Spleen (tissue), 11 donors: ENCODE results near the gene ARHGAP22. TPM values are rescaled to one million over a fixed set of nuclear protein-coding genes. Genes with fewer than 3 reads are reported as not detected.

Experiments used
- DNase-seq: peaks from one replicate; pipeline ENCODE4 v3.0.0-alpha.2; 2020
- H3K27ac ChIP-seq, 8 donors: fragments of 200-600 bp; sonication (generic) in 7 of 8; 1 replicate in 4 of 8; 2 replicates in 4 of 8; pipeline versions ENCODE4 v1.5.0 to v1.8.0; 2016 to 2021; ENCODE audit warnings: inconsistent platforms in 4 of 8, mild to moderate bottlenecking in 4 of 8, moderate library complexity in 1 of 8
- H3K27me3 ChIP-seq, 7 donors: fragments of 200-600 bp; sonication (generic) in 6 of 7; replicated peaks in 1 of 7; 1 replicate in 4 of 7; 2 replicates in 3 of 7; pipeline versions ENCODE4 v1.5.0 to v1.8.0; 2016 to 2021; ENCODE audit warnings: inconsistent platforms in 3 of 7, mild to moderate bottlenecking in 1 of 7
- H3K36me3 ChIP-seq, 6 donors: fragments of 200-600 bp; sonication (generic) in 5 of 6; 1 replicate in 4 of 6; 2 replicates in 2 of 6; pipeline versions ENCODE4 v1.5.0 to v1.8.0; 2016 to 2021; ENCODE audit warnings: inconsistent platforms in 2 of 6
- H3K4me1 ChIP-seq, 6 donors: fragments of 200-600 bp; sonication (generic) in 5 of 6; 1 replicate in 3 of 6; 2 replicates in 3 of 6; pipeline versions ENCODE4 v1.5.0 to v1.8.0; 2016 to 2021; ENCODE audit warnings: inconsistent platforms in 3 of 6
- H3K4me3 ChIP-seq, 8 donors: fragments of 200-600 bp; sonication (generic) in 7 of 8; 1 replicate in 4 of 8; 2 replicates in 4 of 8; pipeline versions ENCODE4 v1.5.0 to v1.8.0; 2016 to 2021; ENCODE audit warnings: inconsistent platforms in 4 of 8, mild to moderate bottlenecking in 4 of 8, moderate library complexity in 2 of 8
- H3K9me3 ChIP-seq, 8 donors: fragments of 200-600 bp; sonication (generic) in 7 of 8; 1 replicate in 4 of 8; 2 replicates in 4 of 8; pipeline versions ENCODE4 v1.5.0 to v1.8.0; 2016 to 2021; ENCODE audit warnings: inconsistent platforms in 4 of 8
- POLR2A ChIP-seq, 3 donors: fragments of 450-650 bp; IDR thresholded peaks; one replicate each; pipeline ENCODE4 v1.5.1; 2017; ENCODE audit warnings: antibody characterized with exemption in 3 of 3, mild to moderate bottlenecking in 1 of 3
- POLR2AphosphoS5 ChIP-seq, 3 donors: sonication (generic); formaldehyde crosslinking; IDR thresholded peaks; one replicate each; pipeline ENCODE4 v1.5.1; 2017; ENCODE audit warnings: antibody characterized with exemption in 3 of 3
- WGBS, 5 donors: extraction: QIAGEN DNeasy Blood & Tissue Kit in 3 of 5; methylation state at CpG; one replicate each; pipeline versions ENCODE4 v1.1.5 to v1.1.7; 2013 to 2018; 5-methylcytosine and 5-hydroxymethylcytosine counted together
- intact Hi-C: fragments of 100-400 bp; cut with DNase I; formaldehyde crosslinking; loops from one replicate; pipeline ENCODE4 v1.15.0; 2023; ENCODE audit warnings: low total_unique reads
- polyA plus RNA-seq, 3 donors: library from polyadenylated mRNA; stranded (reverse); fragments of 200-250 nt; gene quantifications; one replicate each; pipeline ENCODE4 v1.2.1, GENCODE V29; 2013
- total RNA-seq, 7 donors: library from RNA; depleted of rRNA in 3 of 7; stranded (reverse); fragments of >200 nt in 3 of 7; fragmentation: NEBNext Ultra II Directional in 4 of 7; extraction: Animal tissue kit (Norgen Biotek cat#: 25700) in 4 of 7; gene quantifications; one replicate each; pipeline versions ENCODE4 v1.1.0 to v1.2.1, GENCODE V29; 2016 to 2021
- TF ChIP-seq, protein P1 (sequence below), 11 experiments: fragments of 200-600 bp in 7 of 11; fragments of 450-650 bp in 4 of 11; sonication (generic) in 4 of 11; IDR thresholded peaks in 8 of 11; conservative IDR thresholded peaks in 3 of 11; 1 replicate in 7 of 11; 2 replicates in 4 of 11; pipeline versions ENCODE4 v1.4.0 to v1.8.0; 2016 to 2021; ENCODE audit warnings: antibody characterized with exemption in 11 of 11, inconsistent platforms in 4 of 11, mild to moderate bottlenecking in 1 of 11
- donor health status: healthy with polysubstance abuse.
- donor health status: DM: no; HTN: no; CAD: no; lungs with moderate emphysema.
- donor health status: DM: no; HTN: no; CAD: no.
- donor health status: Bipolar disorder and iron deficiency.
- donor health status: healthy.
- donor health status: DM: no; HTN: no; CAD: no.
- donor health status: DM: yes; HTN: yes; CAD: no.

Gene ARHGAP22
- total and polyA plus RNA-seq, 10 donors = 0.56 to 7.5 (median 3.2) TPM

DNA sequence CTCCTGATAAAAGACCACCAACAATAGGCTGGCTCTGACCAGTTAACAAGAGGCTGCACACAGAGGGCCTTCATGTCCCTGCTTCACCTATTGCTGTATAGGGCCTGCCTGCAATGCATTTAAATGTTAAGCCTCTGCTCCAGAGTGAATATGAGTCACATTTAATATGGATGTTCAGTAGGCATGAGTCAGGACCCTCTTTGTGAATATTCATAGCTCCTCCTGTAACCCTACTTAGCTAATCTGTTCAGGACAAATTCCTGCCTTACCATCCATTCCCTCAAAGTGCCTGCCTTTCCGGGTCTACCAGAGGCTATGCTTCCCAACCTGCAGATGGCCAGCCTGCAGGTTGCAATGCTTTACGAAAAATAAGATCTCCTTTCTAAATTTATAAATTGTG, 32.5 kb downstream of the ARHGAP22 start:
- peaks cover 0 to 60% (median 19%) of the 10 kb centered on the region in 6 donors for H3K4me1 ChIP-seq
- no peaks in the 10 kb centered on the region for H3K36me3 ChIP-seq
- no peak for DNase-seq
- WGBS, 5 donors = 91 to 96% (median 95%) methylated on average over 2 of the region's 2 CpGs
- H3K27ac ChIP-seq = no peak overlapping the region
- intact Hi-C loops = no loop called here
- TF ChIP-seq, protein P1, sequence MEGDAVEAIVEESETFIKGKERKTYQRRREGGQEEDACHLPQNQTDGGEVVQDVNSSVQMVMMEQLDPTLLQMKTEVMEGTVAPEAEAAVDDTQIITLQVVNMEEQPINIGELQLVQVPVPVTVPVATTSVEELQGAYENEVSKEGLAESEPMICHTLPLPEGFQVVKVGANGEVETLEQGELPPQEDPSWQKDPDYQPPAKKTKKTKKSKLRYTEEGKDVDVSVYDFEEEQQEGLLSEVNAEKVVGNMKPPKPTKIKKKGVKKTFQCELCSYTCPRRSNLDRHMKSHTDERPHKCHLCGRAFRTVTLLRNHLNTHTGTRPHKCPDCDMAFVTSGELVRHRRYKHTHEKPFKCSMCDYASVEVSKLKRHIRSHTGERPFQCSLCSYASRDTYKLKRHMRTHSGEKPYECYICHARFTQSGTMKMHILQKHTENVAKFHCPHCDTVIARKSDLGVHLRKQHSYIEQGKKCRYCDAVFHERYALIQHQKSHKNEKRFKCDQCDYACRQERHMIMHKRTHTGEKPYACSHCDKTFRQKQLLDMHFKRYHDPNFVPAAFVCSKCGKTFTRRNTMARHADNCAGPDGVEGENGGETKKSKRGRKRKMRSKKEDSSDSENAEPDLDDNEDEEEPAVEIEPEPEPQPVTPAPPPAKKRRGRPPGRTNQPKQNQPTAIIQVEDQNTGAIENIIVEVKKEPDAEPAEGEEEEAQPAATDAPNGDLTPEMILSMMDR (IDR thresholded peaks at IDR 0.05 in 8 of 11, conservative IDR thresholded peaks at IDR 0.05 in 3 of 11) = no peak
- TF ChIP-seq POLR2A (IDR thresholded peaks at IDR 0.05) (no peak), POLR2AphosphoS5 (IDR thresholded peaks at IDR 0.05) (no peak)
- no peaks in the 10 kb centered on the region for H3K27me3 ChIP-seq
- no peak overlapping the region for H3K4me3 ChIP-seq
- no peaks in the 10 kb centered on the region for H3K9me3 ChIP-seq

DNA sequence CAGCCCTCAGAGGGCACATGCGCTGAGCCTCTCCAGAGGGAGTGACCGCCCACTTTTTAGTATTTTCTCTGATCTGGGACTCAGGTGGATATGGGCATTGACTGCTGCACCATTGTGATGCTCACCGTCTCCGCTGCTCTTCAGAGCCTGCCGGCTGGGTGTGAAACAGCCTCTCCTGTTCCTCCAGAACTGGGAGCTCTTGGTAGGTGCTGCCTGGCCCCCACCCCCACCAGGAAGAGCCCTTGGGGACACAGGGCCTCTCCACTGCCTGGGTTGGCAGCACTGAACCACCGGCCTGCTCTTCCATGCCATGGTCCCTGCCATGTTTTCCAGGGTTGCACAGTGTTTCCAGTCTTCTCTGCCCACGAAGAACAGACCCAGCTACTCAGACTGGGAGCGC, 36.3 kb downstream of the ARHGAP22 start:
- intact Hi-C loops = no loop called here
- Histone ChIP-seq H3K27ac (no peak overlapping the region), H3K4me1 (peaks cover 0 to 22% (median under 1%) of the 10 kb centered on the region in 6 donors), H3K9me3 (no peaks in the 10 kb centered on the region), H3K4me3 (no peak overlapping the region), H3K27me3 (no peaks in the 10 kb centered on the region), H3K36me3 (no peaks in the 10 kb centered on the region)
- 90 to 97% (median 93%) methylated on average over 7 to 8 of the region's 8 CpGs for WGBS, 5 donors
- TF ChIP-seq, protein P1 (IDR thresholded peaks at IDR 0.05 in 8 of 11, conservative IDR thresholded peaks at IDR 0.05 in 3 of 11) = no peak
- TF ChIP-seq POLR2AphosphoS5 (IDR thresholded peaks at IDR 0.05) (no peak), POLR2A (IDR thresholded peaks at IDR 0.05) (no peak)
- DNase-seq = no peak

DNA sequence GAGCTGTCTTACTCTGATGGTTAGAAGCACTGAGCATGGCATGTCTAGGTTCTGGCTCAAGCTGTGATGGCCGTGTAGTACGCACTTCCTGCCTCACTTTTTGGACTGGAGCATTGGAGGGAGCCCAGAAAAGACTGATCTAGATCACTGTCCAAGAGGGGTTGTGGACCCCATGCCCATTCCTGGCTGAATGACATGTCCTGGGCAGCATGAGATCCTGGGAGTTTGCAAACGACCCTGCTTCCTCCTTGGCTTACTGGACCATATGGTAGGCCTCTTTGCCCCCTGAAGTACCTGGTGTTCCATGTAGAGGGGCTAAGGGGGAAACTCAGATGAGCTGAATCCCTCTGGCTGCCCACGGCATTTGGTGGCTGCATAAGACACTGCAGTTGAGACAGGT, 36.7 kb downstream of the ARHGAP22 start:
- DNase-seq = no peak
- Histone ChIP-seq H3K36me3 (no peaks in the 10 kb centered on the region), H3K4me1 (peaks cover 0 to 18% (median 0%) of the 10 kb centered on the region in 6 donors), H3K27me3 (no peaks in the 10 kb centered on the region), H3K27ac (no peak overlapping the region), H3K9me3 (no peaks in the 10 kb centered on the region), H3K4me3 (no peak overlapping the region)
- 76 to 87% (median 81%) methylated on average over 4 of the region's 4 CpGs for WGBS, 5 donors
- intact Hi-C loops = no loop called here
- TF ChIP-seq POLR2AphosphoS5 (IDR thresholded peaks at IDR 0.05) (no peak), POLR2A (IDR thresholded peaks at IDR 0.05) (no peak)
- TF ChIP-seq, protein P1 (IDR thresholded peaks at IDR 0.05 in 8 of 11, conservative IDR thresholded peaks at IDR 0.05 in 3 of 11) = no peak

DNA sequence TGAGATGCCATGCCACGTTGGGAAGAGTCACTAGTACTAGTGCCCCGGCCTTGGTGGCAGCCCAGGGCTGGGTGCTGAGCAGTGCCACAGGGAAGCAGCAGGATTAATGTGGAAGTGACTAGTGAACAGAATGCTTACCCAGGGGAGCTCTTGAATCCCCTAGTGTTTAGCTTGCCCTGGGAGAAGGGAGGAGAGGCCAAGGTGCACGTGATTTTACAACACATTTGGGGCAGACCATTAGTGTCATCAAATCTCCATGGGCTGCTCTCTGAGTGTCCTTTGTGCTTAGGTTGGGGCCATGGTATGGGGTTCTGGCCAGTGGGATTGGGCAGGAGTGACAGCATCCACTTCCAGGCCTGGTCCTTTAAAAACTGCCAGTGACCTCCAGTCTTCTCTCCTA, 37.5 kb downstream of the ARHGAP22 start:
- H3K27ac ChIP-seq = no peak overlapping the region
- no peak for DNase-seq
- H3K9me3 ChIP-seq = no peaks in the 10 kb centered on the region
- H3K4me1 ChIP-seq = peaks cover 0 to 12% (median 0%) of the 10 kb centered on the region in 6 donors
- TF ChIP-seq POLR2A (IDR thresholded peaks at IDR 0.05) (no peak), POLR2AphosphoS5 (IDR thresholded peaks at IDR 0.05) (no peak)
- TF ChIP-seq, protein P1 (IDR thresholded peaks at IDR 0.05 in 8 of 11, conservative IDR thresholded peaks at IDR 0.05 in 3 of 11) = no peak
- H3K36me3 ChIP-seq = no peaks in the 10 kb centered on the region
- WGBS, 5 donors = 79 to 100% (median 91%) methylated on average over 2 to 3 of the region's 3 CpGs
- intact Hi-C loops = no loop called here
- no peaks in the 10 kb centered on the region for H3K27me3 ChIP-seq
- H3K4me3 ChIP-seq = no peak overlapping the region
